ENCODE results near the gene KL. TPM values are rescaled to one million over a fixed set of nuclear protein-coding genes. Genes with fewer than 3 reads are reported as not detected.

KL gene
- total and polyA plus RNA-seq, 10 of the 15 experiments (the other 5 are each of a cell fraction or from before 2014, with no cell fraction given) = 0.08 to 2.1 (median 1.4) TPM

DNA sequence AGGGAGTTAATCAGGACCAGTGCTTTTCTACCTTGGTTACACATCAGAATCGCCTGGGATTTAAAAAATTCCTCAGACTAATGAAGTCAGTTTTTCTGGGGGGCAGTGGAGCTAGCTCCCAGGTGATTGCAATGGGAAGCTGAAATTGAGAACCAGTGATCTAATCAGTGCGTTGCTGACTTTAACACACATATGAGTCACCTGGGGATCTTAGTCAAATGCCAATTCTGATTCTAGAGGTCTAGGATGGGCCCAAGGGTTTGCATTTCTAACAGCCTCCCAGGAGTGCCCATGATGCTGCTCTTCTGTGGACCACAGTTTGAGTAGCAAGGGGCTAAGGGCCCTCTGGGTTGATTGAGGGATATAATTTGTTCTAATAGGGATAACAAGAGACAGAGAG is 54.5 kb downstream of the KL start:
- Histone ChIP-seq H2AFZ (ENCODE audit: control insufficient read depth, low read depth, low read length) (peak overlapping the region; percentile 14; the same call in 1 of the 2 replicates), H3K4me1 (ENCODE audit: control insufficient read depth, insufficient read depth, low read length) (no peaks in the 10 kb centered on the region), H3K27ac (ENCODE audit: control insufficient read depth, insufficient read depth) (no peak overlapping the region), H3K9ac (ENCODE audit: control insufficient read depth, insufficient read depth, low read length) (no peak overlapping the region), H3K36me3 (ENCODE audit: control insufficient read depth in 2 of 2, insufficient read depth in 2 of 2, low read length in 1 of 2) (no peaks in the 10 kb centered on the region), H3K9me3 (replicated peaks; ENCODE audit: control insufficient read depth, insufficient read depth, low read length) (no peaks in the 10 kb centered on the region), H3K4me2 (ENCODE audit: control insufficient read depth, insufficient read depth) (no peak overlapping the region), H3K27me3 (replicated peaks in 1 of 2; ENCODE audit: control insufficient read depth in 2 of 2, insufficient read depth in 2 of 2, low read length in 1 of 2) (no peaks in the 10 kb centered on the region), H4K20me1 (ENCODE audit: control insufficient read depth, insufficient read depth) (no peaks in the 10 kb centered on the region), H3K79me2 (ENCODE audit: control insufficient read depth, insufficient read depth, low read length) (no peaks in the 10 kb centered on the region), H3K4me3 (no peak overlapping the region)
- SMC1A ChIA-PET (ENCODE audit: uncharacterized antibody, unreplicated experiment) = interaction anchor here (0.5 to 1.7 kb wide), 8 partner anchors 36 to 654 kb away, joined by 3 to 6 read pairs (median 4); no protein-coding TSS in a partner anchor
- ATAC-seq (peak; percentile 68), FAIRE-seq (no peak), DNase-seq (ENCODE audit: low read depth, low spot score) (no peak)
- TF ChIP-seq SMAD5 (IDR thresholded peaks at IDR 0.05; ENCODE audit: low read depth) (no peak), SP1 (IDR thresholded peaks at IDR 0.05; ENCODE audit: low read depth, low read length) (no peak)
- RAD21 ChIA-PET (ENCODE audit: unreplicated experiment) = interaction anchor here (0.7 to 1.3 kb wide), 3 partner anchors 36 to 76 kb away, joined by 3 to 4 read pairs (median 3); no protein-coding TSS in a partner anchor
- intact Hi-C loops (cut with micrococcal nuclease; ENCODE audit: unreplicated experiment) = no loop called here
- no TSS peak for BruUV-seq (replicated peaks)
- in situ Hi-C loops (cut with MboI) = no loop called here
- 38% methylated on average over 2 of the region's 2 CpGs for WGBS (ENCODE audit: insufficient coverage, insufficient replicate concordance, low lambda C conversion rate, missing lambda C conversion rate)
- CTCF ChIA-PET = interaction anchor here (1.2 to 1.9 kb wide), 5 partner anchors 37 to 472 kb away, joined by 3 to 6 read pairs (median 4); no protein-coding TSS in a partner anchor
- POLR2A ChIA-PET = no interaction called here

DNA sequence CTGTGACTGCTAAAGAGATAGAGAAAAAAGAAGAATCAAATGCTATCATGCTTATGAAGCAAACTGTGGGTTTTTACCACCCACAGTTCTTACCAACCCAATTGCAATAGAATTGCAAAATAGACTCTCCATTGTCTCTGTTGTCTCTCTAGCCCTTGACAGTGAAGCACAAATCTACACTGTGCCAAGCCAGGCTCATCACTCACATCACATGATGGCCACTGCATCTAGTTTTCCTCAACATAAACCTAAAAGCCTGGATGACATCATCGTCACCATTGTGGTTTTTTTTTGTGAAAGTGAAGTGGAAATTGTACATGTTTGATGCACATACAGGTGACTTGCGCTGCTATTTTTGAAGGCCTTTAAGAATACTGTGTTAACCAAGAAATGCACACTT is 56.1 kb downstream of the KL start:
- Histone ChIP-seq H3K36me3 (ENCODE audit: control insufficient read depth in 2 of 2, insufficient read depth in 2 of 2, low read length in 1 of 2) (no peaks in the 10 kb centered on the region), H3K4me2 (ENCODE audit: control insufficient read depth, insufficient read depth) (no peak overlapping the region), H3K9ac (ENCODE audit: control insufficient read depth, insufficient read depth, low read length) (no peak overlapping the region), H4K20me1 (ENCODE audit: control insufficient read depth, insufficient read depth) (no peaks in the 10 kb centered on the region), H3K9me3 (replicated peaks; ENCODE audit: control insufficient read depth, insufficient read depth, low read length) (no peaks in the 10 kb centered on the region), H3K4me1 (ENCODE audit: control insufficient read depth, insufficient read depth, low read length) (no peaks in the 10 kb centered on the region), H3K27me3 (replicated peaks in 1 of 2; ENCODE audit: control insufficient read depth in 2 of 2, insufficient read depth in 2 of 2, low read length in 1 of 2) (no peaks in the 10 kb centered on the region), H2AFZ (ENCODE audit: control insufficient read depth, low read depth, low read length) (no peak overlapping the region), H3K4me3 (no peak overlapping the region), H3K79me2 (ENCODE audit: control insufficient read depth, insufficient read depth, low read length) (no peaks in the 10 kb centered on the region), H3K27ac (ENCODE audit: control insufficient read depth, insufficient read depth) (no peak overlapping the region)
- in situ Hi-C loops (cut with MboI) = no loop called here
- RAD21 ChIA-PET (ENCODE audit: unreplicated experiment) = interaction anchor here (1.5 kb wide), 1 partner anchor 35 kb away, joined by 3 read pairs; no protein-coding TSS in a partner anchor
- 66% methylated on average over 2 of the region's 2 CpGs for WGBS (ENCODE audit: insufficient coverage, insufficient replicate concordance, low lambda C conversion rate, missing lambda C conversion rate)
- BruUV-seq (replicated peaks) = no TSS peak
- ATAC-seq = peak; percentile 65
- CTCF ChIA-PET = no interaction called here
- intact Hi-C loops (cut with micrococcal nuclease; ENCODE audit: unreplicated experiment) = no loop called here
- no peak for DNase-seq (ENCODE audit: low read depth, low spot score)
- TF ChIP-seq ZBED1 (IDR thresholded peaks at IDR 0.05; ENCODE audit: borderline replicate concordance) = no peak
- 0 out of 4 replicates have a peak, but pooled peaks of 1 of the 2 experiments have one; percentile 26 for TF ChIP-seq BHLHE40 (IDR thresholded peaks at IDR 0.05; ENCODE audit: borderline replicate concordance in 1 of 2, low read depth in 2 of 2, low read length in 1 of 2)
- peak; percentile 66 for TF ChIP-seq RUNX3 (IDR thresholded peaks at IDR 0.05; ENCODE audit: low read length)
- TF ChIP-seq, protein P1, sequence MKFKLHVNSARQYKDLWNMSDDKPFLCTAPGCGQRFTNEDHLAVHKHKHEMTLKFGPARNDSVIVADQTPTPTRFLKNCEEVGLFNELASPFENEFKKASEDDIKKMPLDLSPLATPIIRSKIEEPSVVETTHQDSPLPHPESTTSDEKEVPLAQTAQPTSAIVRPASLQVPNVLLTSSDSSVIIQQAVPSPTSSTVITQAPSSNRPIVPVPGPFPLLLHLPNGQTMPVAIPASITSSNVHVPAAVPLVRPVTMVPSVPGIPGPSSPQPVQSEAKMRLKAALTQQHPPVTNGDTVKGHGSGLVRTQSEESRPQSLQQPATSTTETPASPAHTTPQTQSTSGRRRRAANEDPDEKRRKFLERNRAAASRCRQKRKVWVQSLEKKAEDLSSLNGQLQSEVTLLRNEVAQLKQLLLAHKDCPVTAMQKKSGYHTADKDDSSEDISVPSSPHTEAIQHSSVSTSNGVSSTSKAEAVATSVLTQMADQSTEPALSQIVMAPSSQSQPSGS (IDR thresholded peaks at IDR 0.05; ENCODE audit: low read length) = 0 out of 2 replicates have a peak, but pooled peaks have one; percentile 43
- peak; percentile 14; the same call in 1 of the 2 replicates for TF ChIP-seq RAD51 (IDR thresholded peaks at IDR 0.05)
- TF ChIP-seq BMI1 (IDR thresholded peaks at IDR 0.05; ENCODE audit: borderline replicate concordance) = no peak
- peak; percentile 96 for TF ChIP-seq ATF7 (IDR thresholded peaks at IDR 0.05; ENCODE audit: low read depth)
- SMC1A ChIA-PET (ENCODE audit: uncharacterized antibody, unreplicated experiment) = interaction anchor here (1.0 to 1.8 kb wide), 2 partner anchors 38 to 51 kb away, joined by 3 to 6 read pairs; no protein-coding TSS in a partner anchor
- FAIRE-seq = peak; percentile 49
- POLR2A ChIA-PET = no interaction called here

Data from GM12878 (cell line).